ENCODE measurements around the gene IMMP1L.

The IMMP1L gene

DNA sequence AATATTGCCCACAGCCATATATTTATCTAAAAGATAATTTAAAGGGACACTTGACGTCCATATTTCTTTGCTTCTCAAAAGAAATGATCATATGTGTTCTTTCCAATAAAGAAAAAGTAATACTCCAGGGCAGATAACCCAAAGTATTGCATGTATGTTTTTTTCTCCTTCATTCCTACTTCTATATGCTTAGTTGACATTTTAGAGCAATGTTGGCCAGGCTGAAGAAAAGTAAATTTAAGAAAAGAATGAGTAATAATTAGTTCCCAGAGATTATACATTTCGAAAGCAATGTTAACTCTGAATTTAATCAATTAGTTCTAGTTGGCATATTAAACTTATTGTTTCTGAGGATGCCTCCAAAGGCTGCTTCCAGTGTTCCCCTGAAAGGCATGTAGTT, 91.6 kb downstream of the IMMP1L start:
- TF ChIP-seq, protein P1, sequence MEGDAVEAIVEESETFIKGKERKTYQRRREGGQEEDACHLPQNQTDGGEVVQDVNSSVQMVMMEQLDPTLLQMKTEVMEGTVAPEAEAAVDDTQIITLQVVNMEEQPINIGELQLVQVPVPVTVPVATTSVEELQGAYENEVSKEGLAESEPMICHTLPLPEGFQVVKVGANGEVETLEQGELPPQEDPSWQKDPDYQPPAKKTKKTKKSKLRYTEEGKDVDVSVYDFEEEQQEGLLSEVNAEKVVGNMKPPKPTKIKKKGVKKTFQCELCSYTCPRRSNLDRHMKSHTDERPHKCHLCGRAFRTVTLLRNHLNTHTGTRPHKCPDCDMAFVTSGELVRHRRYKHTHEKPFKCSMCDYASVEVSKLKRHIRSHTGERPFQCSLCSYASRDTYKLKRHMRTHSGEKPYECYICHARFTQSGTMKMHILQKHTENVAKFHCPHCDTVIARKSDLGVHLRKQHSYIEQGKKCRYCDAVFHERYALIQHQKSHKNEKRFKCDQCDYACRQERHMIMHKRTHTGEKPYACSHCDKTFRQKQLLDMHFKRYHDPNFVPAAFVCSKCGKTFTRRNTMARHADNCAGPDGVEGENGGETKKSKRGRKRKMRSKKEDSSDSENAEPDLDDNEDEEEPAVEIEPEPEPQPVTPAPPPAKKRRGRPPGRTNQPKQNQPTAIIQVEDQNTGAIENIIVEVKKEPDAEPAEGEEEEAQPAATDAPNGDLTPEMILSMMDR (IDR thresholded peaks at IDR 0.05): no peak

DNA sequence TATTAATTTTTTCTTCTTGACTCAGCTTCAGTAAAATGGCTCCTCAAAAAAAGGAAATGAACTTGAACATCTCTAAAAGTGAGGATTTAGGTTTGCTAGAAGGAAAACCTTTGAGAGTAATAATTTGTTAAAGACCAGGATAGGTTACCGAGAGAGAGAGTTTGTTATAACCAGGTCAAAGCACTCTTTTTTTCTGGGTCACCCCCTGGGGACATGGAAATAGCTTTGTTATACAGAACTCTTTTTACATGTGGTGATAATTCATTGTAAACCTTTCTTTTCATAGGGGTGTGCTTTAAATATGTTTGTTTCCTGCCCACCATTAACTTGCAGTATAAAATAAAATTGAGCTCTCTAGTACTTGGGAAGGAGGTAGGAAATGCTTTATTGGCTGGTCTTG, 92.1 kb downstream of the IMMP1L start:
- TF ChIP-seq, protein P1 (IDR thresholded peaks at IDR 0.05): no peak

DNA sequence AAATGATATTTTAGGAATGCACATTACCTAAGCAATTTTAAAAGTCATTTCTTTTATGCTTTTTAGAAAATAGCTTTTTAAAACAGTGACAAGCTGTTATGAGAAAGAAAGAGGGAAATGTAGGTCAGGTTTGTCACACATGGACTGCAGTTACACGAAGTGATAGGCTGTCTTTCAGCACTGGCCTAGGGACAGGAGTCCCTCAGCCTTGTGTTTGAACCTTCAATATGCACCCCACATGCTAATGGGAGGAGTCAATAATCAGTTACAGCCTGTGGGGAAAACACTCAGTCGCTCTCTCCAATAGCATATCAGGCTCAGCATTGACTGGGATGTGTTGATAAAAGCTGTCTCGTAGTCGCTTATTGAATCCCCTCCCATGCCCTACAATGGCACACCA, 94.0 kb downstream of the IMMP1L start:
- TF ChIP-seq, protein P1 (IDR thresholded peaks at IDR 0.05): no peak

DNA sequence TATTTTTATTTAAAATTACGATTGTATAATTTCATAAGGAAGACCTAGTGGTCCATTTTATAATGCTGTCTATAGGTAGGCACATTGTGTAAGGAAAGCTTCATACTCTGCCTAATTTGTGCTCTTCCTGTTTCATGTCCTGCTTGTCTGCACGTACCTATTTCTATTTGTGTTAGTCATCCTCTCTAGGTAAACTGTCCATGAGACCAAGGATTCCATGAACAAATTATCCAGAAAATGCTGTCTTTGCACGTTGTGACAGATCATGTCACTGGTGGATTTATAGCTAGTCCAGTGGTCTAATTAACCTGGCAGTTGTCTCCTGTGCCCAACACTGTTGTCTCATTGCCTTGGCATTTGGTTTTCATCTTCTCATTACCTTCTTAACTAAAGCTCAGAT, 95.1 kb downstream of the IMMP1L start:
- TF ChIP-seq, protein P1 (IDR thresholded peaks at IDR 0.05): no peak

DNA sequence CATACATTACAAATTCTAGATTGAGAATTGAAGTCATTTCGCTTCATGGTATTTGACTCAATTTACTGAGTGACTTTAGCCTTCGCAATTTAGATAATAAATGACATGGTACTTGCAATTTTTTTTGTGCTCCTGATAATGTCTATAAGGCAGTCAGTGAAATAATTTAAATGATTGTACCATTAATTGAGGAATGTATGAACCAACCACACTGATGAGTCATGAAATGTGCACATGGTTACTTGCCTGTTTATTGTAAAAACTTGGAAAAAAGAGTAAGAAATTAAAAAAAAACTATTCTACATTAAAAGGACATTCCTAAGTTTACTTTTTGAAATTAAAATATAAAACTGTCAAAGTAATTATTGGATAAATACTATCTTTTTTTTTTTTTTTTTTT, 96.5 kb downstream of the IMMP1L start:
- TF ChIP-seq, protein P1 (IDR thresholded peaks at IDR 0.05): no peak

DNA sequence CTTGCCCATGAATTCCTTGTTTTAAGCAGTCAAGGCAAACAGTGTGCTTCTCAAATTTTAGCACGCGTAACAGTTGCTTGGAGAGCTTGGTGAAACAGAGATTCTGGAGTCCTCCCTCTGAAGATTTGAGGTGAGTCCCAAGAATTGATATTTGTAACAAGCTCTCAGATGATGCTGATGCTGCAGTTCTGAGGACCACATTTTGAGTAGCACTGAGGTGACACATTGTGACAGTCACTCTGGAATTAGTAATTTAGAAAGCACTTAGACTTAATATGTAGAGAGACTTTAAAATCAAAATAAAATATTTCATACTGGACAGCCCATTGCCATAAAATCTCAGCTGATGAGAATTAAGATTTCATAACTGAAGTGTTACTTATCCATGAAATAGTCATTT, 101.2 kb downstream of the IMMP1L start:
- TF ChIP-seq, protein P1 (IDR thresholded peaks at IDR 0.05): no peak

DNA sequence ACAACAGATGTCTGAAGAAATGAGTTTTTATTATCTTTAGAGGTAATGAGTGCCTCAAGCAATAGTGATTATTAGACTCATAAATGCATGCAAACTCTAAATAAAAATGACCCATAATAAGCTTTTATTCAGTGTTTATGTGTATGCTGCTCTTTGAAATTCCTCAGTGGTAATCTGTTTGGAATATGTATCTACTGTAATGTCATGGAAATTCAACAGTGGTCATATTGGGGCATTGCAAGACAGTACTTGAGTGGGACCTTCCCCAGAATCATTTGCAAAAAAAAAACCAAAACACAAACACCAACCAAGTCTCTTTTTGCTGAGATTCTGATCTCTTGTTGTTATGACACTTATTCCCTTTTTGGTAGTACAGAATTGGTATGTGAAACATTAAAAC, 104.8 kb downstream of the IMMP1L start:
- TF ChIP-seq, protein P1 (IDR thresholded peaks at IDR 0.05): no peak

DNA sequence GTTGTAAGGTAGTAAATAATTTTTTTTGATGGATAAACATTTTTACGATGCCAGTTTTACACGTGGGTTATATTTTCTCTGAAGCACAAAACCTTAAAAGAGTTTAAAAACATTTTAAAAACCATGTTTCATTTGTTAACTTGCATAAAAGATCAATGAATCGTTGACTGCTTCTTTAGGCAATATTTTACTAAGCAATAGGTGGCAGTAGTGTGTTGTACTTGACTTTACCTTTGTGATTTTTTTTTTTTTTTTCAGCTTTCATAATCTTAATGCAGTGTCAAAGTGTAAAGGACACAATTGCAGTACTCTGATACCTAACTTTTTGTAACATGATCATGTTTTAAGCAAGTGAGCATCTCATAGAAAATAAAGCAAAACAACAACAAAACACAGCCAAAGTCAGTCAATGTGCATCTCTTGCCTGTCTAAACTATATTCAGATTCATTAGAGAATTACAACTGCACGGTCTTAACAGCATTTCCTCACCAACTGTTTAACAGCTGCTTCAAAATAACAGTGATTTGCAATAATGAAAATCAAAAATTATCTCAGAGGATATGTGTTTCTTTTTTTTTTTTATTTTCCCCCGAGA, 112.1 kb downstream of the IMMP1L start:
- TF ChIP-seq, protein P1 (IDR thresholded peaks at IDR 0.05): peak; percentile 76

Measured in LNCAP (cell line).